H9 (cell line): ENCODE measurements around the gene CASK. TPM values are rescaled to one million over a fixed set of nuclear protein-coding genes. Genes with fewer than 3 reads are reported as not detected.

ENCODE experiments used
- DNase-seq: peaks from one replicate; pipeline ENCODE4 v3.0.0-alpha.2; 2017
- H2AFZ ChIP-seq: one replicate; pipeline ENCODE4 v1.6.1; 2013; ENCODE audit warnings: mild to moderate bottlenecking, low read length, control low read depth, moderate library complexity
- H2AK5ac ChIP-seq: 2 replicates; pipeline ENCODE4 v1.6.1; 2013; ENCODE audit warnings: low read length, control low read depth, mixed read lengths; ENCODE audit not compliant: insufficient read length
- H2BK120ac ChIP-seq: one replicate; pipeline ENCODE4 v1.6.1; 2013; ENCODE audit warnings: low read depth, mild to moderate bottlenecking, low read length, control low read depth, inconsistent platforms; ENCODE audit not compliant: poor library complexity, severe bottlenecking
- H2BK12ac ChIP-seq: 2 replicates; pipeline ENCODE4 v1.6.1; 2013; ENCODE audit warnings: low read length, control low read depth, mixed read lengths, low read depth; ENCODE audit not compliant: insufficient read length
- H2BK15ac ChIP-seq: 2 replicates; pipeline ENCODE4 v1.6.1; 2013; ENCODE audit warnings: low read depth, low read length, control low read depth
- H2BK20ac ChIP-seq: one replicate; pipeline ENCODE4 v1.6.1; 2013; ENCODE audit warnings: low read depth, mild to moderate bottlenecking, low read length, control low read depth, inconsistent platforms; ENCODE audit not compliant: poor library complexity, severe bottlenecking
- H2BK5ac ChIP-seq: 2 replicates; pipeline ENCODE4 v1.6.1; 2013; ENCODE audit warnings: low read length, control low read depth, mixed read lengths; ENCODE audit not compliant: insufficient read length
- H3K14ac ChIP-seq: 2 replicates; pipeline ENCODE4 v1.6.1; 2013; ENCODE audit warnings: low read length, control low read depth; ENCODE audit not compliant: insufficient read depth
- H3K18ac ChIP-seq: 2 replicates; pipeline ENCODE4 v1.6.1; 2013; ENCODE audit warnings: low read depth, mild to moderate bottlenecking, mixed read lengths, low read length, control low read depth; ENCODE audit not compliant: insufficient read length
- H3K23ac ChIP-seq: 2 replicates; pipeline ENCODE4 v1.6.1; 2013; ENCODE audit warnings: low read length, control low read depth, mixed read lengths, low read depth; ENCODE audit not compliant: insufficient read length
- H3K23me2 ChIP-seq: 2 replicates; pipeline ENCODE4 v1.6.1; 2013; ENCODE audit warnings: low read depth, mild to moderate bottlenecking, mixed read lengths, low read length, control low read depth; ENCODE audit not compliant: insufficient read length, poor library complexity, severe bottlenecking
- H3K27ac ChIP-seq: 2 replicates; pipeline ENCODE4 v1.5.1; 2013; ENCODE audit warnings: low read length, control low read depth, mixed read lengths, low read depth; ENCODE audit not compliant: insufficient read length
- H3K27me3 ChIP-seq: 2 replicates; pipeline ENCODE4 v1.6.1; 2013; ENCODE audit warnings: low read length, control low read depth, inconsistent platforms; ENCODE audit not compliant: insufficient read depth
- H3K4ac ChIP-seq: 2 replicates; pipeline ENCODE4 v1.6.1; 2013; ENCODE audit warnings: low read depth, mild to moderate bottlenecking, control low read depth, inconsistent platforms, low read length, moderate library complexity
- H3K4me1 ChIP-seq: 2 replicates; pipeline ENCODE4 v1.6.1; 2013; ENCODE audit warnings: low read length, control low read depth, inconsistent platforms; ENCODE audit not compliant: insufficient read depth
- H3K4me2 ChIP-seq: 2 replicates; pipeline ENCODE4 v1.6.1; 2013; ENCODE audit warnings: low read length, control low read depth, mixed read lengths; ENCODE audit not compliant: insufficient read length, insufficient read depth
- H3K56ac ChIP-seq: 2 replicates; pipeline ENCODE4 v1.6.1; 2013; ENCODE audit warnings: low read depth, mild to moderate bottlenecking, mixed read lengths, low read length, control low read depth; ENCODE audit not compliant: insufficient read length
- H3K79me1 ChIP-seq: 2 replicates; pipeline ENCODE4 v1.6.1; 2013; ENCODE audit warnings: low read depth, mild to moderate bottlenecking, moderate library complexity, low read length, control low read depth, inconsistent platforms; ENCODE audit not compliant: insufficient read depth, poor library complexity, severe bottlenecking
- H3K79me2 ChIP-seq: 2 replicates; pipeline ENCODE4 v1.6.1; 2013; ENCODE audit warnings: low read length, control low read depth, inconsistent platforms; ENCODE audit not compliant: insufficient read depth
- H3K9ac ChIP-seq: 2 replicates; pipeline ENCODE4 v1.6.1; 2013; ENCODE audit warnings: low read length, control low read depth, mixed read lengths; ENCODE audit not compliant: insufficient read length; ENCODE audit errors: extremely low read depth
- H3K9me3 ChIP-seq: one replicate; pipeline ENCODE4 v1.6.1; 2013; ENCODE audit warnings: low read depth, low read length, inconsistent platforms; ENCODE audit not compliant: control insufficient read depth
- H3T11ph ChIP-seq: one replicate; pipeline ENCODE4 v1.6.1; 2013; ENCODE audit warnings: mild to moderate bottlenecking, low read length, control low read depth, inconsistent platforms
- H4K20me1 ChIP-seq: one replicate; pipeline ENCODE4 v1.6.1; 2013; ENCODE audit not compliant: control insufficient read depth, insufficient read length, insufficient read depth
- H4K5ac ChIP-seq: 2 replicates; pipeline ENCODE4 v1.6.1; 2013; ENCODE audit warnings: low read depth, mild to moderate bottlenecking, mixed read lengths, low read length, control low read depth; ENCODE audit not compliant: insufficient read length
- H4K8ac ChIP-seq: replicated peaks from 2 replicates; pipeline ENCODE4 v1.6.1; 2013; ENCODE audit warnings: low read length, control low read depth, mixed read lengths, low read depth; ENCODE audit not compliant: insufficient read length
- H4K91ac ChIP-seq: 2 replicates; pipeline ENCODE4 v1.6.1; 2013; ENCODE audit warnings: low read depth, mild to moderate bottlenecking, moderate library complexity, mixed read lengths, low read length, control low read depth; ENCODE audit not compliant: insufficient read length
- H3K27ac Mint-ChIP-seq, 3 experiments: 2 replicates in 2 of 3; 3 replicates in 1 of 3; pipeline ENCODE4 v1.8.0; 2020 to 2021; ENCODE audit warnings: mixed read lengths in 3 of 3, mild to moderate bottlenecking in 1 of 3, moderate library complexity in 1 of 3
- H3K27me3 Mint-ChIP-seq: 2 replicates; pipeline ENCODE4 v1.8.0; 2021; ENCODE audit warnings: low read depth, mild to moderate bottlenecking, moderate library complexity, mixed read lengths
- H3K36me3 Mint-ChIP-seq, 3 experiments: 2 replicates in 2 of 3; 3 replicates in 1 of 3; pipeline ENCODE4 v1.8.0; 2020 to 2021; ENCODE audit warnings: low read depth in 3 of 3, mixed read lengths in 3 of 3; ENCODE audit not compliant: insufficient read depth in 1 of 3
- H3K4me1 Mint-ChIP-seq, 2 experiments: 2 replicates each; pipeline ENCODE4 v1.8.0; 2020; ENCODE audit warnings: mixed read lengths in 2 of 2
- H3K4me3 Mint-ChIP-seq, 2 experiments: 2 replicates in 1 of 2; 3 replicates in 1 of 2; pipeline ENCODE4 v1.8.0; 2020 to 2021; ENCODE audit warnings: mild to moderate bottlenecking in 2 of 2, mixed read lengths in 2 of 2, moderate library complexity in 1 of 2
- H3K9me3 Mint-ChIP-seq, 2 experiments: 2 replicates in 1 of 2; 3 replicates in 1 of 2; pipeline ENCODE4 v1.8.0; 2020; ENCODE audit warnings: mild to moderate bottlenecking in 2 of 2, mixed read lengths in 2 of 2, moderate library complexity in 1 of 2
- CTCF ChIP-seq: fragments of 200-600 bp; sonication (generic); conservative IDR thresholded peaks from 3 replicates; pipeline ENCODE4 v1.8.0; 2021; ENCODE audit warnings: antibody characterized with exemption, mild to moderate bottlenecking
- WGBS: extraction: QIAGEN DNeasy Blood & Tissue Kit; methylation state at CpG from one replicate; pipeline ENCODE4 v1.1.7; 2013; ENCODE audit warnings: missing lambda C conversion rate, low lambda C conversion rate, mixed read lengths; ENCODE audit not compliant: insufficient read length; ENCODE audit errors: extremely low coverage; 5-methylcytosine and 5-hydroxymethylcytosine counted together
- total RNA-seq: library from RNA; stranded (reverse); gene quantifications from 2 replicates; pipeline ENCODE4 v1.2.1, GENCODE V29; 2021

Gene CASK
- total RNA-seq, 1 experiment from 2014 or later = 44.1 TPM

GRCh38 chrX:41796046-41796445 is 127.3 kb downstream of the CASK start:
- no peak overlapping the region for H2AFZ ChIP-seq
- H3K27me3 ChIP-seq = no peaks in the 10 kb centered on the region
- no peaks in the 10 kb centered on the region; the same call in 1 of the 2 replicates for H3K4me1 ChIP-seq
- H3K23me2 ChIP-seq = no peaks in the 10 kb centered on the region
- H3K27ac ChIP-seq = no peak overlapping the region
- no peak overlapping the region for H2BK15ac ChIP-seq
- H2BK12ac ChIP-seq = no peak overlapping the region
- H4K5ac ChIP-seq = no peak overlapping the region
- Mint-ChIP-seq H3K27ac (no peak overlapping the region), H3K27me3 (no peaks in the 10 kb centered on the region), H3K36me3 (peaks cover 0 to 5% (median 4%) of the 10 kb centered on the region in 3 experiments; a peak in 2 of 7 replicates), H3K9me3 (peaks cover 20 to 24% of the 10 kb centered on the region in 2 experiments), H3K4me1 (peaks cover 0 to 8% of the 10 kb centered on the region in 2 experiments; a peak in 3 of 4 replicates), H3K4me3 (no peak overlapping the region)
- H2BK120ac ChIP-seq = no peak overlapping the region
- H3K9me3 ChIP-seq = peaks cover 4% of the 10 kb centered on the region
- H3K4ac ChIP-seq = no peak overlapping the region
- DNase-seq = no peak
- no peak overlapping the region for H3K56ac ChIP-seq
- no peak overlapping the region for H2AK5ac ChIP-seq
- H2BK20ac ChIP-seq = no peak overlapping the region
- H3K14ac ChIP-seq = no peak overlapping the region
- peaks cover 4% of the 10 kb centered on the region for H3K79me1 ChIP-seq
- H3K4me2 ChIP-seq = no peak overlapping the region
- H3K18ac ChIP-seq = no peak overlapping the region
- no peaks in the 10 kb centered on the region for H4K20me1 ChIP-seq
- peaks cover 4% of the 10 kb centered on the region; the same call in 1 of the 2 replicates for H3K79me2 ChIP-seq
- no peak overlapping the region for H3T11ph ChIP-seq
- H4K8ac ChIP-seq = no peak overlapping the region
- TF ChIP-seq CTCF = no peak
- H3K23ac ChIP-seq = no peak overlapping the region
- WGBS = no CpG with 5 or more reads among the region's 1 CpG
- H4K91ac ChIP-seq = no peak overlapping the region
- H3K9ac ChIP-seq = no peak overlapping the region
- no peak overlapping the region for H2BK5ac ChIP-seq
